NCI-H460 (cell line): ENCODE results near the gene PTPN23. TPM values are rescaled to one million over a fixed set of nuclear protein-coding genes. Genes with fewer than 3 reads are reported as not detected.
"Not testable (repeated sequence)": the region's sequence is repeated elsewhere in the genome, so short reads cannot be mapped to it uniquely, and the experiment has no call there.

Experiments used
- DNase-seq: peaks from one replicate; pipeline ENCODE4 v3.0.0-alpha.2; 2016; ENCODE audit warnings: low read depth; ENCODE audit errors: extremely low read depth
- total RNA-seq: library from RNA; depleted of rRNA; stranded (reverse); fragments of >200 nt; shearing (Covaris generic); gene quantifications from 2 replicates; pipeline ENCODE4 v1.2.3, GENCODE V29; 2014; rRNA removed

The PTPN23 gene
- total RNA-seq, 1 experiment from 2014 or later, result 9.5 TPM

DNA sequence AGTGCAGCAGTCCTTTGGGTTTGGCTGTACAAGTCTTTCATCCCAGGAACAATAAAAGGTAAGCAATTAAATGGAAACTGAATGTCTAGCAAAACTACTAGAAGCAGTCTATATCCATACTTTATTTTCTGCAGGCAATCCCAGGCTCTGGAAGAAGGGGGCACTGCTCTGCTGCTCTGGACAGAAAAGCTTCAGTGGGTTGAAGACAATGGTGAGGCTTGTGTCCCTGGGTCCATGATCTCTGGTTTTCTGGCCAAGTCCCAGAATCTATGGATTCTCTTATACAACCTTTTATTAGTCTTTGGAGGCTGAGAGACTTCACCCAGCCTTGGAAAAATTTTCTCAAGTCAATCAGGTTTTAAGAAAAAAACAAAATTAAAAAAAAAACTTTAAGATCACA lies 59.3 kb downstream of the PTPN23 start:
- DNase-seq, result no peak

DNA sequence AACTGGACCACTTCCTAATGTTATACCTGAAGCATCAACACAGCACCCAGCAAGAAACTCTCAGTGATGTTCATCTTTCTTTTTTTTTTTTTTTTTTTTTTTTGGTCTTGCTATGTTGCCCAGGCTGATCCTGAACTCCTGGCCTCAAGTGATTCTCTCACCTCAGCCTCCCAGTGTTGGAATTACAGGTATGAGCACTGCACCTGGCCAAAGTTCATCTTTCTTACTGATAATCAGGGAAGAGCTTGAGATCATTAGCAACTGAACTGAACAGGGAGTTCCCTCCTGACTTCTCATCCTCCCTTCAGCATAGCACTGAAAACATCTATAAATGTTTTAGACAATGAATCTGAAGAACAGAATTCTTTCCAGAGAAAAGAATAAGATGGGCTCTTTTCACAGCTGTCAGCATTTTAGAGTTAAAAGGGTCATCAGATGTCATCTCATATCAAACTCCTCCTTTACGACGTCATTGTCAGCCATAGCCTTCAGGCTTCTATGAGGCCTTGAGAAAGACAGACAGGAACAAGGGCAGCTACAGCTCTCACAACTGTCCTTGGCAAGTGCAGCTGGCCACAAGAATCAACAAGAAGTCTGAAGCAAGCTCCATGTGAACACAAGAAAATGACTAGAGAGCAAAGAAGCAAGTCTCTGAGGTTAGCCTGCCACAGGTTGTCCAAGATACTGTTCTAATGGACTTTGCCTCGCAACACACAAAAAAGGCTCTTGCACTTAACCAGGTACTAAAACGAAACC lies 61.2 kb downstream of the PTPN23 start:
- DNase-seq, result no peak

DNA sequence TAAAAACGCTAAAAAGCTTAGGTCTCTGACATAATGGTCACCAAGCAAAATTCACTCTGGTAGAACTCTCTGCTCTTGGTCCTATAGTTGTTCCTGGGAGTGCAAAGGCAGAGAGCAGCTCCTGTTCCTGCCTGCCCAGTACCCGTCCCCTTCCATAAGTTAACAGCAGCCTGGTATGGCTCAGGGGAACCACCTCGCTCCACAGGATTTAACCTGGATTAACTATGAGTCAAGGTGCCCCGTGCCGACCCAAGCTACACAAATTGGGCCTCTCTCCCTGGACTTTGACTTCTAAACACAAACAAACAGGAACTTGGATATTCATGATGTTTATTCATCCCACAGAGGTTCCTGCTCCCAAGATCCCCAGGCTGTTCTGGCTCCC lies 62.8 kb downstream of the PTPN23 start:
- no peak for DNase-seq

DNA sequence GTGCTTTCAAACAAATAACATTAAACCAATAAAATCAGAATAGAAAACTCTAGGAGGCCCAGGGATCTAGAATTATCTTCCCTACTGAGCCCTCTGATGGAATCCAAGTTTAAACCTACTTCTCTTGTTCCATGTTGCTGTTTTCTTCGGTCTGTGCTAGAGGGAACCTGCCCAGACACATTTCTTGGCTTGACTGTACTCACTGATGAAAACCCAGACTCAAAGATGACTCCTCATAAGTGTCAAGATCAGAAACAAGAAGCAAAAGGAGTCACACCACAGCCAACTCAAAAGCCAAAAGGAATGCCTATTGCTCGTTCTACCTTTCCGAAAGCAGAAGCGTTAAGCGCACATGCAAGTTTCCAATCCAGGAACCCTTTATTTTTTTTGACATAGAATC lies 63.3 kb downstream of the PTPN23 start:
- no peak for DNase-seq

DNA sequence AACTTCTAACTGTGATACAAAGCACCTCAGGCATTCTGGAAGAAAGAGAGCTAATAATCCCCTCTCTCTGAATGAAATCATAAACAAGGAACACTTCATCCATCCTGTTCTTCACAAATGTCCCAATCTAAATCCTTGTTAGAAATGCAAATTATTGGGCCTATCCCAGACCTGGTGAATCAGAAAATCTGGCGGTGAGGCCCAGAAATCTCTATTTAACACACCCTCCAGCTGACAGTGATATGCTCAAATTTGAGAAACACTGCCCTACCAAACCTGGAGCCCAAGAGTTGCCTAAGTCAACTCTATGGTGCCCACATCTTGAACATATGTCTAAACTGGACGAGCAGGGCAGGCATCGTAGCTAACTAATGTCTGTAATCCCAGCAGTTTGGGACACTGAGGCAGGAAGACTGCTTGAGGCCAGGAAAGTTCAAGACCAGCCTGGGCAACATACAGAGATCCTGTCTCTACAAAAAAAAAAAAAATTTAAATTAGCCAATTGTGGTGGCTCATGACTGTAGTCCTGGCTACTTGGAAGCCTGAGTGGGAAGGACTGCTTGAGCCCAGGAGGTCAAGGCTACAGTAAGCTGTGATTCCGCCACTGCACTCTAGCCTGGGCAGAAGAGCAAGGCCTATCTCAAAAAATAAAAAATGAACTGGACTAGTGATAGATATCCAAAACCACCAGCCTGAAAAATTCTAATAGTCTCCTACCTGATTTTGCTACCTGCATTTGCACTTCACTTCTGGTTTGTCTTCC lies 71.8 kb downstream of the PTPN23 start:
- no peak for DNase-seq

DNA sequence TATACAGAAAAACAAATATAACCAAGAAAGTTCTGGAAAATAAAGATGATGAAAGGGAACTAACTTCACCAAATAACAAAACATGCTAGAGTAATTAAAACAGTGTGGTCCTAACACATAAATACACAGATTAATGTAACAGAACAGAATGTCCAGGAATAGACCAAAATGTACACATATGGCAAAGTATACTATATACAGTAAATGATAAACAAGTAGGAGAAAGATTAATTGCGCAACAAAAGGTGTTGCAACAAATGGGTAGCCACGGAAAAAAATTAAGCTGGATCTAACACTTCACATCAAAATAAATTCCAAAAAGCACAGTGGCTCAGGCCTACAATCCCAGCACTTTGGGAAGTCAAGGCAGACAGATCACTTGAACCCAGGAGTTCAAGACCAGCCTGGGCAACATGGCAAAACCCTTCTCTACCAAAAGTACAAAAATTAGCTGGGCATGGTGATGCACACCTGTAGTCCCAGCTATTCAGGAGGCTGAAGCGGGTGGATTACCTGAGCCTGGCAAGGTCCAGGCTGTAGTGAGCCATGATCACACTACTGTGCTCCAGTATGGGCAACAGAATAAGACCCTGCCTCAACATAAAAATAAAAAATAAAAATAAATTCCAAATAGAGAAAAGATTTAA lies 75.1 kb downstream of the PTPN23 start:
- DNase-seq, result no peak

DNA sequence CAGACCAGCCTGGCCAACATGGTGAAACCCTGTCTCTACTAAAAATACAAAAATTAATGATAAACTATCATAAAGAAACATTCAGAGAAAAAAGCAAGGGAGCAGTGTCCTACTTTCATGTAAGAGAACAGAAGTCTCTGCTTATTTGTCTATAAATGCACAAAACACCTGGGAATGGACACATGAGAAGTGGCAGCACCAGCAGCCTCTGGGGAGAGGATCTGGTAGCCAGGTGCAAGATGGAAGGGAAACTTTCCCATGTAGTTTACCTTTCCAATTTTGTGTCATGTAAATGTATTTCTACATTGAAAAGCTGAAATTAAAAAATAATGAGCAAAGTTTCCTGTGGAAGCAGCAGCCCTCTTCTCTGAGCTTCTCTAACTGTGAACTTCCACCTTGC lies 76.2 kb downstream of the PTPN23 start:
- no peak for DNase-seq

DNA sequence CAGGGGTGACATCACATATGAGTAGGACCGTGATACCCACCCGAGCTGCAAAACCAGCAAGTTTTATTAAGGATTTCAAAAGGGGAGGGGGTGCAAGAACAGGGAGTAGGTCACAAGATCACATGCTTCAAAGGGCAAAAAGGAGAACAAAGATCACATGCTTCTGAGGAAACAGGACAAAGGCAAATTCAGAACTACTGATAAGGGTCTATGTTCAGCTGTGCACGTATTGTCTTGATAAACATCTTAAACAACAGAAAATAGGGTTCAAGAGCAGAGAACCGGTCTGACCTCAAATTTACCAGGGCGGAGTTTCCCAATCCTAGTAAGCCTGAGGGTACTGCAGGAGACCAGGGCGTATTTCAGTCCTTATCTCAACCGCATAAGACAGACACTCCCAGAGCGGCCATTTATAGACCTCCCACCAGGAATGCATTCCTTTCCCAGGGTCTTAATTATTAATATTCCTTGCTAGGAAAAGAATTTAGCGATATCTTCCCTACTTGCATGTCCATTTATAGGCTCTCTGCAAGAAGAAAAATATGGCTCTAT lies 78.8 kb downstream of the PTPN23 start:
- not testable (repeated sequence) for DNase-seq

Other genes with a start within 250 kb of the PTPN23 start
- gene SETD2, start 216.9 kb upstream of the PTPN23 start, total RNA-seq, result 14.1 and 17.6 TPM in 2 replicates
- 7.0 and 13.1 TPM in 2 replicates for gene KIF9, start 98.2 kb upstream of the PTPN23 start, total RNA-seq
- 11.3 and 13.0 TPM in 2 replicates for gene KLHL18, start 98.1 kb upstream of the PTPN23 start, total RNA-seq
- gene SCAP, start 94.9 kb downstream of the PTPN23 start, total RNA-seq, result 28.0 and 34.3 TPM in 2 replicates
- gene ELP6, start 132.7 kb downstream of the PTPN23 start, total RNA-seq, result 18.3 and 22.6 TPM in 2 replicates
- gene CSPG5, start 197.8 kb downstream of the PTPN23 start, total RNA-seq, result 0.17 and 0.26 TPM in 2 replicates